ENCODE measurements around the gene TAX1BP1. TPM values are rescaled to one million over a fixed set of nuclear protein-coding genes. Genes with fewer than 3 reads are reported as not detected.

Gene TAX1BP1
- total RNA-seq, 1 experiment from 2014 or later, result 58.3 TPM

- Histone ChIP-seq H3K27me3 (ENCODE audit: insufficient read depth, low read length) (no peaks in the 10 kb centered on the region), H4K5ac (ENCODE audit: insufficient read length, low read depth, low read length) (no peak overlapping the region), H3K14ac (ENCODE audit: insufficient read depth, low read length) (no peak overlapping the region), H3K23me2 (ENCODE audit: insufficient read length, low read depth, low read length, poor library complexity, severe bottlenecking) (peaks cover 1% of the 10 kb centered on the region), H3K4me1 (ENCODE audit: insufficient read depth, low read length) (no peaks in the 10 kb centered on the region), H2BK15ac (ENCODE audit: low read depth, low read length) (no peak overlapping the region), H2AFZ (ENCODE audit: low read length) (no peak overlapping the region), H4K91ac (ENCODE audit: insufficient read length, low read depth, low read length) (no peak overlapping the region), H3K18ac (ENCODE audit: insufficient read length, low read depth, low read length) (no peak overlapping the region), H2BK20ac (ENCODE audit: low read depth, low read length, poor library complexity, severe bottlenecking) (no peak overlapping the region), H2AK5ac (ENCODE audit: insufficient read length, low read length) (no peak overlapping the region), H3K79me1 (ENCODE audit: insufficient read depth, low read depth, low read length, poor library complexity, severe bottlenecking) (no peaks in the 10 kb centered on the region), H3T11ph (ENCODE audit: low read length) (no peak overlapping the region), H3K4me2 (ENCODE audit: insufficient read depth, insufficient read length, low read length) (no peak overlapping the region), H4K20me1 (ENCODE audit: control insufficient read depth, insufficient read depth, insufficient read length) (no peaks in the 10 kb centered on the region), H2BK120ac (ENCODE audit: low read depth, low read length, poor library complexity, severe bottlenecking) (no peak overlapping the region), H3K56ac (ENCODE audit: insufficient read length, low read depth, low read length) (no peak overlapping the region), H3K23ac (ENCODE audit: insufficient read length, low read depth, low read length) (no peak overlapping the region), H3K4ac (ENCODE audit: low read depth, low read length) (no peak overlapping the region), H3K27ac (ENCODE audit: insufficient read length, low read depth, low read length) (no peak overlapping the region), H3K79me2 (ENCODE audit: insufficient read depth, low read length) (no peaks in the 10 kb centered on the region), H4K8ac (replicated peaks; ENCODE audit: insufficient read length, low read depth, low read length) (no peak overlapping the region), H3K9ac (ENCODE audit: extremely low read depth, insufficient read length, low read length) (no peak overlapping the region), H2BK5ac (ENCODE audit: insufficient read length, low read length) (no peak overlapping the region), H2BK12ac (ENCODE audit: insufficient read length, low read depth, low read length) (no peak overlapping the region), H3K9me3 (ENCODE audit: control insufficient read depth, low read depth, low read length) (no peaks in the 10 kb centered on the region)
- Mint-ChIP-seq H3K4me1 (peaks cover 6 to 14% of the 10 kb centered on the region in 2 experiments), H3K4me3 (no peak overlapping the region), H3K27me3 (ENCODE audit: low read depth) (peaks cover 4% of the 10 kb centered on the region; the same call in 1 of the 2 replicates), H3K9me3 (no peaks in the 10 kb centered on the region), H3K27ac (no peak overlapping the region), H3K36me3 (ENCODE audit: insufficient read depth in 1 of 3, low read depth in 3 of 3) (no peaks in the 10 kb centered on the region)
- WGBS (ENCODE audit: extremely low coverage, insufficient read length, low lambda C conversion rate), result no CpG with 5 or more reads among the region's 2 CpGs
- TF ChIP-seq, protein P1, sequence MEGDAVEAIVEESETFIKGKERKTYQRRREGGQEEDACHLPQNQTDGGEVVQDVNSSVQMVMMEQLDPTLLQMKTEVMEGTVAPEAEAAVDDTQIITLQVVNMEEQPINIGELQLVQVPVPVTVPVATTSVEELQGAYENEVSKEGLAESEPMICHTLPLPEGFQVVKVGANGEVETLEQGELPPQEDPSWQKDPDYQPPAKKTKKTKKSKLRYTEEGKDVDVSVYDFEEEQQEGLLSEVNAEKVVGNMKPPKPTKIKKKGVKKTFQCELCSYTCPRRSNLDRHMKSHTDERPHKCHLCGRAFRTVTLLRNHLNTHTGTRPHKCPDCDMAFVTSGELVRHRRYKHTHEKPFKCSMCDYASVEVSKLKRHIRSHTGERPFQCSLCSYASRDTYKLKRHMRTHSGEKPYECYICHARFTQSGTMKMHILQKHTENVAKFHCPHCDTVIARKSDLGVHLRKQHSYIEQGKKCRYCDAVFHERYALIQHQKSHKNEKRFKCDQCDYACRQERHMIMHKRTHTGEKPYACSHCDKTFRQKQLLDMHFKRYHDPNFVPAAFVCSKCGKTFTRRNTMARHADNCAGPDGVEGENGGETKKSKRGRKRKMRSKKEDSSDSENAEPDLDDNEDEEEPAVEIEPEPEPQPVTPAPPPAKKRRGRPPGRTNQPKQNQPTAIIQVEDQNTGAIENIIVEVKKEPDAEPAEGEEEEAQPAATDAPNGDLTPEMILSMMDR (conservative IDR thresholded peaks at IDR 0.05), result no peak
- DNase-seq, result no peak
Observed at GRCh38 chr7:27734583-27734982, 5.4 kb upstream of the TAX1BP1 start.

Data from H9 (cell line).